GM12878 (cell line): ENCODE data around the gene SPATA20. TPM values are rescaled to one million over a fixed set of nuclear protein-coding genes. Genes with fewer than 3 reads are reported as not detected.

ENCODE experiments used
- ATAC-seq: fragments of 200-7000 bp; cut with Tn5 transposase; 3 replicates; pipeline ENCODE4 v1.9.1; 2020; ENCODE audit warnings: mild to moderate bottlenecking, moderate library complexity
- BruUV-seq: library from RNA; stranded (reverse); fragments of 400-500 nt; replicated peaks from 2 replicates; lab custom pipeline; 2021; lab: Mats Ljungman, UMichigan
- CTCF ChIA-PET: fragments of 300-600 bp; sonication (Branson Sonifier 250); formaldehyde crosslinking; extraction: SDS; loops from one replicate; lab custom pipeline; 2021; ENCODE audit warnings: inconsistent platforms; lab: Yijun Ruan, JAX
- POLR2A ChIA-PET: fragments of 350-600 bp; formaldehyde crosslinking; extraction: SDS; loops from one replicate; lab custom pipeline; 2021; ENCODE audit warnings: inconsistent platforms; lab: Charles Lee
- RAD21 ChIA-PET: fragments of 300-600 bp; sonication (Branson Sonifier 250); formaldehyde crosslinking; loops from one replicate; lab custom pipeline; 2023; ENCODE audit warnings: antibody characterized with exemption; ENCODE audit not compliant: unreplicated experiment; lab: Charles Lee
- SMC1A ChIA-PET: fragments of 300-600 bp; sonication (Branson Sonifier 250); formaldehyde crosslinking; loops from one replicate; lab custom pipeline; 2023; ENCODE audit not compliant: unreplicated experiment, uncharacterized antibody; lab: Charles Lee
- DNase-seq: peaks from one replicate; pipeline ENCODE4 v3.0.0-alpha.2; 2011; ENCODE audit warnings: low read depth, low spot score
- FAIRE-seq: peaks from 3 replicates; lab custom pipeline; 2011; peaks lifted over from hg19 to GRCh38; lab: Jason Lieb, UNC
- H2AFZ ChIP-seq: 2 replicates; pipeline ENCODE4 v1.6.0; 2011; ENCODE audit warnings: low read depth, low read length, control low read depth; ENCODE audit not compliant: control insufficient read depth
- H3K27ac ChIP-seq: 2 replicates; pipeline ENCODE4 v1.5.1; 2011; ENCODE audit warnings: control low read depth; ENCODE audit not compliant: control insufficient read depth, insufficient read depth
- H3K27me3 ChIP-seq, 2 experiments: replicated peaks in 1 of 2; 2 replicates each; pipeline versions ENCODE4 v1.6.0 to v1.6.1; 2011; ENCODE audit warnings: low read length in 1 of 2; ENCODE audit not compliant: control insufficient read depth in 2 of 2, insufficient read depth in 2 of 2
- H3K36me3 ChIP-seq, 2 experiments: 2 replicates each; pipeline ENCODE4 v1.5.1; 2011; ENCODE audit warnings: low read length in 1 of 2; ENCODE audit not compliant: control insufficient read depth in 2 of 2, insufficient read depth in 2 of 2
- H3K4me1 ChIP-seq: 2 replicates; pipeline ENCODE4 v1.6.1; 2011; ENCODE audit warnings: mild to moderate bottlenecking, low read length, moderate library complexity, mixed read lengths; ENCODE audit not compliant: control insufficient read depth, insufficient read depth
- H3K4me2 ChIP-seq: 2 replicates; pipeline ENCODE4 v1.6.0; 2011; ENCODE audit warnings: control low read depth; ENCODE audit not compliant: control insufficient read depth, insufficient read depth
- H3K4me3 ChIP-seq: fragments of 200-600 bp; sonication (generic); 2 replicates; pipeline ENCODE4 v1.5.1; 2016
- H3K79me2 ChIP-seq: 2 replicates; pipeline ENCODE4 v1.6.0; 2011; ENCODE audit warnings: low read length; ENCODE audit not compliant: control insufficient read depth, insufficient read depth
- H3K9ac ChIP-seq: 2 replicates; pipeline ENCODE4 v1.8.0; 2011; ENCODE audit warnings: low read length, control low read depth, mixed read lengths; ENCODE audit not compliant: control insufficient read depth, insufficient read depth
- H3K9me3 ChIP-seq: replicated peaks from 3 replicates; pipeline ENCODE4 v1.5.1; 2011; ENCODE audit warnings: mild to moderate bottlenecking, low read length; ENCODE audit not compliant: control insufficient read depth, insufficient read depth
- H4K20me1 ChIP-seq: 2 replicates; pipeline ENCODE4 v1.6.0; 2011; ENCODE audit not compliant: control insufficient read depth, insufficient read depth
- BHLHE40 ChIP-seq, 2 experiments: fragments of 450-650 bp in 1 of 2; IDR thresholded peaks; 2 replicates each; pipeline ENCODE4 v1.6.1; 2011 to 2017; ENCODE audit warnings: low read depth in 2 of 2, borderline replicate concordance in 1 of 2, improper control_type of control experiment in 1 of 2, low read length in 1 of 2, mild to moderate bottlenecking in 1 of 2
- EZH2 ChIP-seq: IDR thresholded peaks from 2 replicates; pipeline ENCODE4 v1.6.1; 2012; ENCODE audit warnings: low read depth, mild to moderate bottlenecking, control low read depth, inconsistent platforms, low read length, borderline replicate concordance; ENCODE audit not compliant: control insufficient read depth
- MLLT1 ChIP-seq: fragments of 450-650 bp; IDR thresholded peaks from 2 replicates; pipeline ENCODE4 v1.6.1; 2016; ENCODE audit warnings: mild to moderate bottlenecking
- NR2F1 ChIP-seq: fragments of 450-650 bp; conservative IDR thresholded peaks from 2 replicates; pipeline ENCODE4 v1.6.1; 2017; ENCODE audit warnings: mild to moderate bottlenecking
- RAD51 ChIP-seq: fragments of 450-650 bp; IDR thresholded peaks from 2 replicates; pipeline ENCODE4 v1.6.1; 2016; ENCODE audit warnings: moderate library complexity, mild to moderate bottlenecking, inconsistent platforms
- SP1 ChIP-seq: IDR thresholded peaks from one replicate; pipeline ENCODE4 v1.6.1; 2011; ENCODE audit warnings: low read depth, low read length
- SPI1 ChIP-seq: IDR thresholded peaks from 2 replicates; pipeline ENCODE4 v1.6.1; 2011; ENCODE audit warnings: low read depth, mild to moderate bottlenecking, low read length, moderate library complexity, borderline replicate concordance; ENCODE audit not compliant: insufficient read depth
- ZBTB40 ChIP-seq: fragments of 450-650 bp; IDR thresholded peaks from 2 replicates; pipeline ENCODE4 v1.6.1; 2016; ENCODE audit warnings: mild to moderate bottlenecking, moderate library complexity, borderline replicate concordance
- WGBS: methylation state at CpG from one replicate; pipeline ENCODE4 v1.1.6; 2016; ENCODE audit warnings: low lambda C conversion rate; ENCODE audit not compliant: insufficient replicate concordance, insufficient coverage; ENCODE audit errors: missing lambda C conversion rate; 5-methylcytosine and 5-hydroxymethylcytosine counted together
- in situ Hi-C: fragments of 300-500 bp; cut with MboI; formaldehyde crosslinking; loops from 9 replicates; pipeline ENCODE4 v1.14.3; 2018; ENCODE audit warnings: mixed read lengths
- intact Hi-C: fragments of 100-400 bp; cut with micrococcal nuclease; formaldehyde crosslinking; loops from one replicate; pipeline ENCODE4 v1.14.2; 2022; ENCODE audit not compliant: unreplicated experiment
- polyA plus RNA-seq, 11 experiments: library from polyadenylated mRNA; depleted of rRNA in 4 of 11; unstranded in 6 of 11; stranded (reverse) in 5 of 11; fragments of >200 nt; fragmentation: Nextera tagmentation in 4 of 11; fragmentation: Illumina TruSeq in 1 of 11; extraction: Ambion mirVana in 4 of 11; extraction: Trizol in 1 of 11; gene quantifications; 1 replicate in 1 of 11; 2 replicates in 10 of 11; pipeline versions ENCODE4 v1.2.1 to v1.2.3, GENCODE V29; 2011 to 2016; ENCODE audit warnings: inconsistent platforms in 2 of 11, missing spikeins in 2 of 11, low read depth in 1 of 11
- total RNA-seq, 4 experiments: library from RNA; depleted of rRNA in 3 of 4; stranded (reverse); fragments of >200 nt in 3 of 4; fragmentation: Illumina TruSeq in 1 of 4; extraction: Trizol in 1 of 4; gene quantifications; 2 replicates each; pipeline versions ENCODE4 v1.2.1 to v1.2.3, GENCODE V29; 2013 to 2021
- TF ChIP-seq, protein P1 (sequence below): fragments of 150-350 bp; IDR thresholded peaks from 2 replicates; pipeline ENCODE4 v1.6.1; 2014; ENCODE audit warnings: mild to moderate bottlenecking, low read depth, low read length

The SPATA20 gene
- total and polyA plus RNA-seq, 10 of the 15 experiments (the other 5 are each of a cell fraction or from before 2014, with no cell fraction given), result 2.1 to 69.8 (median 26.6) TPM

- Histone ChIP-seq H3K4me2 (no peak overlapping the region), H3K4me1 (peaks cover 14% of the 10 kb centered on the region; the same call in 1 of the 2 replicates), H3K27ac (no peak overlapping the region), H2AFZ (no peak overlapping the region), H3K27me3 (peaks cover 11% of the 10 kb centered on the region in 2 experiments; a peak in 3 of 4 replicates), H3K9ac (no peak overlapping the region), H3K79me2 (no peaks in the 10 kb centered on the region), H3K9me3 (no peaks in the 10 kb centered on the region), H3K4me3 (no peak overlapping the region), H4K20me1 (no peaks in the 10 kb centered on the region), H3K36me3 (no peaks in the 10 kb centered on the region; a peak in 1 of 4 replicates)
- TF ChIP-seq MLLT1, result no peak
- in situ Hi-C loops (no loop called here), intact Hi-C loops (no loop called here)
- FAIRE-seq (no peak), ATAC-seq (no peak), DNase-seq (no peak)
- 67% methylated on average over 5 of the region's 5 CpGs for WGBS
- ChIA-PET CTCF (interaction anchor here (1.0 kb wide), 1 partner anchor 70 kb away, joined by 4 read pairs; no protein-coding TSS in a partner anchor), SMC1A (no interaction called here), RAD21 (no interaction called here), POLR2A (no interaction called here)
- no TSS peak for BruUV-seq
Measured at GRCh38 chr17:50556803-50557202, 9.8 kb downstream of the SPATA20 start.

DNA sequence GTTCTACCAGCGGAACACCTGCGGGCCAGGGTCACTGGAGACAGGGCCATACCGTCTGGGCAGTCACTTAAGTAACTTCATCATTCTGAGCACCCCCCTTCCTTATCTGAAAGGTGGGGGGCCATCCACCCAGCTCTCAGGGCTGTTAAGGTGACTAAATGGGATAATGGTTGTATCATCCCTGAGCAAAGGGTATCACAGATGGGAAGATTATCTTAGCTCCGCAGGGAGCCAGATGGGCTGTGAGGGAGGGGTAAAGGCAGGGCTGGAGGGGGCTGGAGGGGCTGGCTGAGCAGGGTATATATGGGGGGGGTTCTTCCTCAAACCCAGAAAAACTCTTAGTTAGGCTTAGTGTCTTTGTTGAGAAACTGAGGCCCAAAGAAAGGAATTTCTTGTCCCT, 10.7 kb downstream of the SPATA20 start:
- CTCF ChIA-PET, result no interaction called here
- no peaks in the 10 kb centered on the region for H3K79me2 ChIP-seq
- no TSS peak for BruUV-seq
- in situ Hi-C loops (no loop called here), intact Hi-C loops (no loop called here)
- RAD21 ChIA-PET, result no interaction called here
- H3K27me3 ChIP-seq, result peaks cover 16 to 18% of the 10 kb centered on the region in 2 experiments
- H3K9me3 ChIP-seq, result no peaks in the 10 kb centered on the region
- no peak for DNase-seq
- SMC1A ChIA-PET, result no interaction called here
- no peaks in the 10 kb centered on the region for H4K20me1 ChIP-seq
- no peaks in the 10 kb centered on the region for H3K36me3 ChIP-seq
- WGBS, result 86% methylated on average over 4 of the region's 4 CpGs
- no peak overlapping the region for H3K4me2 ChIP-seq
- no peak for ATAC-seq
- no peak for FAIRE-seq
- peaks cover 14% of the 10 kb centered on the region; the same call in 1 of the 2 replicates for H3K4me1 ChIP-seq
- H2AFZ ChIP-seq, result no peak overlapping the region
- H3K4me3 ChIP-seq, result no peak overlapping the region
- no peak overlapping the region for H3K27ac ChIP-seq
- H3K9ac ChIP-seq, result no peak overlapping the region
- POLR2A ChIA-PET, result no interaction called here
- TF ChIP-seq, protein P1, sequence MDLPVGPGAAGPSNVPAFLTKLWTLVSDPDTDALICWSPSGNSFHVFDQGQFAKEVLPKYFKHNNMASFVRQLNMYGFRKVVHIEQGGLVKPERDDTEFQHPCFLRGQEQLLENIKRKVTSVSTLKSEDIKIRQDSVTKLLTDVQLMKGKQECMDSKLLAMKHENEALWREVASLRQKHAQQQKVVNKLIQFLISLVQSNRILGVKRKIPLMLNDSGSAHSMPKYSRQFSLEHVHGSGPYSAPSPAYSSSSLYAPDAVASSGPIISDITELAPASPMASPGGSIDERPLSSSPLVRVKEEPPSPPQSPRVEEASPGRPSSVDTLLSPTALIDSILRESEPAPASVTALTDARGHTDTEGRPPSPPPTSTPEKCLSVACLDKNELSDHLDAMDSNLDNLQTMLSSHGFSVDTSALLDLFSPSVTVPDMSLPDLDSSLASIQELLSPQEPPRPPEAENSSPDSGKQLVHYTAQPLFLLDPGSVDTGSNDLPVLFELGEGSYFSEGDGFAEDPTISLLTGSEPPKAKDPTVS, result no peak
- TF ChIP-seq RAD51 (no peak), ZBTB40 (no peak), SP1 (no peak), BHLHE40 (IDR thresholded peaks at IDR 0.05; ENCODE audit: borderline replicate concordance in 1 of 2, low read depth in 2 of 2, low read length in 1 of 2) (no peak), NR2F1 (no peak), EZH2 (no peak), SPI1 (no peak)
